ENCODE data around the gene KDM5C.

Gene KDM5C

DNA sequence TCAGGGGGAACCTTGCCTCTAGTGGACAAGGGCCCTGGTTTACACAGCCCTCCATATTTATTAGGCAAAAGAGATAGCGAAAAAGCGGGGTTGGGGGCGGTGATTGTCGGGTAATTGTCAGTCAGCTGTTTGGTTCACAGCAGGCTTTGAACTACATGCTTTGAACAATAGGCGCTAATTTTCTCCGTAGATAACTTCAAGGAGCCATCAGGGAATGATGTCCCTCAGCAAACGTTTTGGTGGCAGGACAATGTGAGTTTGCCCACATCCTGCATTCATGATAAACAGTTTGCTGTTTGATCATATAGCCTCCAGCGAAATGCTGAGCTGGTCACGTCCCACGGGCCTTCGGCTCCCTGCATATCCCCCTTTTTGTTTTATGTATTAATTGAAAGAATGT, 65.8 kb downstream of the KDM5C start:
- DNase-seq = no peak
- no peak overlapping the region for H3K27ac ChIP-seq
- peaks cover 0 to 6% (median 0%) of the 10 kb centered on the region in 3 donors for H3K36me3 ChIP-seq
- intact Hi-C loops (cut with DNase I; ENCODE audit: low total_unique reads) = no loop called here
- no peak overlapping the region for H3K4me3 ChIP-seq
- H3K27me3 ChIP-seq = no peaks in the 10 kb centered on the region
- H3K4me1 ChIP-seq = no peaks in the 10 kb centered on the region
- H3K9me3 ChIP-seq = peaks cover 0 to 3% (median 0%) of the 10 kb centered on the region in 3 donors
- TF ChIP-seq, protein P1, sequence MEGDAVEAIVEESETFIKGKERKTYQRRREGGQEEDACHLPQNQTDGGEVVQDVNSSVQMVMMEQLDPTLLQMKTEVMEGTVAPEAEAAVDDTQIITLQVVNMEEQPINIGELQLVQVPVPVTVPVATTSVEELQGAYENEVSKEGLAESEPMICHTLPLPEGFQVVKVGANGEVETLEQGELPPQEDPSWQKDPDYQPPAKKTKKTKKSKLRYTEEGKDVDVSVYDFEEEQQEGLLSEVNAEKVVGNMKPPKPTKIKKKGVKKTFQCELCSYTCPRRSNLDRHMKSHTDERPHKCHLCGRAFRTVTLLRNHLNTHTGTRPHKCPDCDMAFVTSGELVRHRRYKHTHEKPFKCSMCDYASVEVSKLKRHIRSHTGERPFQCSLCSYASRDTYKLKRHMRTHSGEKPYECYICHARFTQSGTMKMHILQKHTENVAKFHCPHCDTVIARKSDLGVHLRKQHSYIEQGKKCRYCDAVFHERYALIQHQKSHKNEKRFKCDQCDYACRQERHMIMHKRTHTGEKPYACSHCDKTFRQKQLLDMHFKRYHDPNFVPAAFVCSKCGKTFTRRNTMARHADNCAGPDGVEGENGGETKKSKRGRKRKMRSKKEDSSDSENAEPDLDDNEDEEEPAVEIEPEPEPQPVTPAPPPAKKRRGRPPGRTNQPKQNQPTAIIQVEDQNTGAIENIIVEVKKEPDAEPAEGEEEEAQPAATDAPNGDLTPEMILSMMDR (IDR thresholded peaks at IDR 0.05) = no peak

DNA sequence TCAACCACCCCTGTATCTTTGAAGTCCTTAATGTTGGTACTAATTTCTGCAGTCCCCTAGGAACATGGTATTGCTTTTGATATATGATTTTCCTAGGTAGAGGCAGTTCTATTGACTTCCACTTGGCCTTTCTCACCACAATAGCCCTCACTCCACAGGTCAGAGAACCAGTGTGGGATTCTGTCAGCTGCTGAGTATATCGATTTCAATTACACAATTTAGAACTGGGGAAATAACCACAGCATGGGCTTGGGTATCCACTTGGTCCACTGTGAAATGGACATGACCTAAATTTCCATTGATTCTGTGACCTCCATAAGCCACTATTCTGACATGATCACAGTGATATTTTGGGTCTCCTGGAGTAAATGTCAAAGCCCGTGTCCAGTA, 68.8 kb downstream of the KDM5C start:
- Histone ChIP-seq H3K36me3 (peaks cover 0 to 6% (median 0%) of the 10 kb centered on the region in 3 donors), H3K4me3 (no peak overlapping the region), H3K4me1 (no peaks in the 10 kb centered on the region), H3K27me3 (no peaks in the 10 kb centered on the region), H3K9me3 (peaks cover 0 to 4% (median 0%) of the 10 kb centered on the region in 3 donors), H3K27ac (no peak overlapping the region)
- TF ChIP-seq, protein P1 (IDR thresholded peaks at IDR 0.05) = no peak
- DNase-seq = no peak
- intact Hi-C loops (cut with DNase I; ENCODE audit: low total_unique reads) = no loop called here

DNA sequence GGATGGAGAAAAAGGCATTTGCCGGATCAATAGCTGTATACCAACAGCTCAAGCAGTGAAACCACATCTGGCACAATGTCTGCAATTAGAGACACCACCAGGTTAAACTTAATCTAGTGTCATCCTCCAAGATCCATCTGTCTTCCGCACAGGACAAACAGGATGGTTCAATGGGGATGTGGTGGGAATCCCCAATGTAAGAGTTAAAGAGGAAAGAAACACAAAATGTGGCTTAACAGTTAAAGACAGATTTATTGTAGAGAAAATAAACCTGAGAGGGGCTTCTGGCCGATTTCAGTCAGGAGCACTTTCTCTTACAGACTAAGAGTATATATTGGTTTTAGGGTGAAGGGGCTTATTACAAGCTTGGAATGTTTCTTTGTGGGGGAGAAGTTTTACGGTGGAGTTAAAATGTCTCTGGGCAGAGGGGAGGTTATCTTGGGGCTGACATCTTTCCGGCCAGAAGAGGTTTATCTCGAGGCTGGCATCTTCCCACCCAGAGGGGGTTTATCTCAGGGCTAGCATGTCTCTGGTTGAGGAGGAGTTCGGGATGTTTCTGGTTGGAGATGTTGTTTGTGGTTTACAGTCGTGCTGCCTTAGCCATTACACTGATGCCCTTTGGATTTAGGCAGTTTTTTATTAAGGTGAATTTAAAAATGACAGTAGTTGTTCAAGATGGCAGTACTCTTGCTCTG, 69.3 kb downstream of the KDM5C start:
- peaks cover 0 to 4% (median 0%) of the 10 kb centered on the region in 3 donors for H3K9me3 ChIP-seq
- no peak for DNase-seq

DNA sequence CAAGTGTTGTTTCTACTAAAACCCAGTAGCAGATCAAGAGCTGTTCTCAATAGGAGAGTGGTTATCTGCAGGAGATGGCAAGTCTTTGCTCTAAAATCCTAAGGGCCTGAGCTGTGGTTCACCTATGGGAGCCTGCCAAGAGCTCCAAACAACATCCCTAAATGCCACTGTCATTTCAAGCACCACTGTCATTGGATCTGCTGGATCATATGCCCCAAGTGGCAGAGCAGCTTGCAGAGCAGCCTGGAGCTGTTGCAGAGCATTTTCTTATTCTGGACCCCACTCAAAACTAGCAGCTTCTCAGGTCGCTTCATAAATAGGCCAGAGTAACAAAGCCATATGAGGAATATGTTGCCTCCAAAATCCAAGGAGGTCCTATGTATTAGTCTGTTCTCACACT, 71.4 kb downstream of the KDM5C start:
- no peak overlapping the region for H3K27ac ChIP-seq
- H3K27me3 ChIP-seq = no peaks in the 10 kb centered on the region
- no peak for DNase-seq
- H3K4me1 ChIP-seq = no peaks in the 10 kb centered on the region
- H3K36me3 ChIP-seq = peaks cover 0 to 6% (median 0%) of the 10 kb centered on the region in 3 donors
- TF ChIP-seq, protein P1 (IDR thresholded peaks at IDR 0.05) = no peak
- H3K4me3 ChIP-seq = no peak overlapping the region
- intact Hi-C loops (cut with DNase I; ENCODE audit: low total_unique reads) = no loop called here
- peaks cover 0 to 4% (median 0%) of the 10 kb centered on the region in 3 donors for H3K9me3 ChIP-seq

More for the DNA sequence above, 69.3 kb downstream of the KDM5C start:
- no peak overlapping the region for H3K4me3 ChIP-seq
- H3K36me3 ChIP-seq = peaks cover 0 to 6% (median 0%) of the 10 kb centered on the region in 3 donors
- no peaks in the 10 kb centered on the region for H3K4me1 ChIP-seq
- no peaks in the 10 kb centered on the region for H3K27me3 ChIP-seq
- intact Hi-C loops (cut with DNase I; ENCODE audit: low total_unique reads) = no loop called here
- TF ChIP-seq, protein P1 (IDR thresholded peaks at IDR 0.05) = no peak
- no peak overlapping the region for H3K27ac ChIP-seq

Data from tibial artery (tissue), 4 donors.